HUES64 (cell line): ENCODE results near the gene ERICH2.

Source experiments
- H3K27ac ChIP-seq: 2 replicates; pipeline ENCODE4 v1.7.0; 2013; ENCODE audit warnings: low read depth, low read length, inconsistent platforms
- H3K27me3 ChIP-seq: 2 replicates; pipeline ENCODE4 v1.6.1; 2013; ENCODE audit warnings: mild to moderate bottlenecking, low read length; ENCODE audit not compliant: insufficient read depth
- H3K36me3 ChIP-seq: 2 replicates; pipeline ENCODE4 v1.6.1; 2013; ENCODE audit warnings: mild to moderate bottlenecking, low read length; ENCODE audit not compliant: insufficient read depth
- H3K4me1 ChIP-seq: 2 replicates; pipeline ENCODE4 v1.6.1; 2013; ENCODE audit warnings: mild to moderate bottlenecking, low read length, moderate library complexity; ENCODE audit not compliant: insufficient read depth
- H3K4me3 ChIP-seq: 2 replicates; pipeline ENCODE4 v1.5.1; 2013; ENCODE audit warnings: mild to moderate bottlenecking, low read length, moderate library complexity
- H3K9ac ChIP-seq: 2 replicates; pipeline ENCODE4 v1.6.1; 2013; ENCODE audit warnings: mild to moderate bottlenecking, low read depth, low read length
- H3K9me3 ChIP-seq: 2 replicates; pipeline ENCODE4 v1.6.1; 2013; ENCODE audit warnings: low read depth, low read length; ENCODE audit not compliant: insufficient read depth
- WGBS: fragments of 150-250, 120-280 bp; methylation state at CpG from one replicate; pipeline ENCODE4 v1.1.7; 2013; ENCODE audit warnings: missing lambda C conversion rate; 5-methylcytosine and 5-hydroxymethylcytosine counted together

ERICH2 gene

GRCh38 chr2:170824526-170825015, 54.4 kb downstream of the ERICH2 start:
- Histone ChIP-seq H3K4me3 (no peak overlapping the region), H3K9me3 (no peaks in the 10 kb centered on the region), H3K36me3 (peaks cover 3% of the 10 kb centered on the region; the same call in 1 of the 2 replicates), H3K27me3 (peaks cover 78% of the 10 kb centered on the region), H3K27ac (no peak overlapping the region), H3K4me1 (peaks cover 27% of the 10 kb centered on the region), H3K9ac (no peak overlapping the region)
- WGBS, result 82% methylated on average over 2 of the region's 2 CpGs

GRCh38 chr2:170827841-170828532, 57.8 kb downstream of the ERICH2 start:
- Histone ChIP-seq H3K36me3 (peaks cover 23% of the 10 kb centered on the region; the same call in 1 of the 2 replicates), H3K27ac (no peak overlapping the region), H3K4me1 (no peaks in the 10 kb centered on the region), H3K9ac (no peak overlapping the region), H3K9me3 (no peaks in the 10 kb centered on the region), H3K27me3 (peaks cover 44% of the 10 kb centered on the region), H3K4me3 (no peak overlapping the region)
- WGBS, result 88% methylated on average over 6 of the region's 6 CpGs

GRCh38 chr2:170828533-170828916, 58.3 kb downstream of the ERICH2 start:
- Histone ChIP-seq H3K27ac (no peak overlapping the region), H3K4me3 (no peak overlapping the region), H3K9ac (no peak overlapping the region), H3K27me3 (peaks cover 39% of the 10 kb centered on the region), H3K36me3 (peaks cover 28% of the 10 kb centered on the region; the same call in 1 of the 2 replicates), H3K4me1 (no peaks in the 10 kb centered on the region), H3K9me3 (no peaks in the 10 kb centered on the region)
- 87% methylated on average over 5 of the region's 5 CpGs for WGBS

- H3K27me3 ChIP-seq, result peaks cover 33% of the 10 kb centered on the region
- H3K4me3 ChIP-seq, result no peak overlapping the region
- 91% methylated on average over 2 of the region's 2 CpGs for WGBS
- H3K27ac ChIP-seq, result no peak overlapping the region
- H3K9me3 ChIP-seq, result no peaks in the 10 kb centered on the region
- H3K4me1 ChIP-seq, result no peaks in the 10 kb centered on the region
- H3K9ac ChIP-seq, result no peak overlapping the region
- H3K36me3 ChIP-seq, result peaks cover 32% of the 10 kb centered on the region; the same call in 1 of the 2 replicates
Measured at GRCh38 chr2:170829036-170829435, 58.9 kb downstream of the ERICH2 start.

GRCh38 chr2:170830166-170830565, 60.0 kb downstream of the ERICH2 start:
- WGBS, result 94% methylated on average over 3 of the region's 3 CpGs
- H3K27me3 ChIP-seq, result peaks cover 22% of the 10 kb centered on the region

GRCh38 chr2:170831115-170831514, 60.9 kb downstream of the ERICH2 start:
- no peaks in the 10 kb centered on the region for H3K4me1 ChIP-seq
- no peaks in the 10 kb centered on the region for H3K9me3 ChIP-seq
- WGBS, result 96% methylated on average over 4 of the region's 4 CpGs
- peaks cover 38% of the 10 kb centered on the region; the same call in 1 of the 2 replicates for H3K36me3 ChIP-seq
- H3K27ac ChIP-seq, result no peak overlapping the region
- H3K4me3 ChIP-seq, result no peak overlapping the region
- H3K27me3 ChIP-seq, result peaks cover 13% of the 10 kb centered on the region
- no peak overlapping the region for H3K9ac ChIP-seq

More at GRCh38 chr2:170830166-170830565, 60.0 kb downstream of the ERICH2 start:
- Histone ChIP-seq H3K4me3 (no peak overlapping the region), H3K9me3 (no peaks in the 10 kb centered on the region), H3K36me3 (peaks cover 33% of the 10 kb centered on the region; the same call in 1 of the 2 replicates), H3K4me1 (no peaks in the 10 kb centered on the region), H3K27ac (no peak overlapping the region), H3K9ac (no peak overlapping the region)

GRCh38 chr2:170836027-170836426, 65.8 kb downstream of the ERICH2 start:
- WGBS, result 95% methylated on average over 5 of the region's 5 CpGs
- Histone ChIP-seq H3K36me3 (peaks cover 70% of the 10 kb centered on the region; the same call in 1 of the 2 replicates), H3K27me3 (no peaks in the 10 kb centered on the region), H3K9ac (no peak overlapping the region), H3K27ac (no peak overlapping the region), H3K4me1 (no peaks in the 10 kb centered on the region), H3K9me3 (no peaks in the 10 kb centered on the region; the same call in 1 of the 2 replicates), H3K4me3 (no peak overlapping the region)

- peaks cover 52% of the 10 kb centered on the region; the same call in 1 of the 2 replicates for H3K36me3 ChIP-seq
- no peak overlapping the region for H3K9ac ChIP-seq
- H3K4me1 ChIP-seq, result no peaks in the 10 kb centered on the region; the same call in 1 of the 2 replicates
- no peaks in the 10 kb centered on the region; the same call in 1 of the 2 replicates for H3K9me3 ChIP-seq
- no peaks in the 10 kb centered on the region for H3K27me3 ChIP-seq
- H3K4me3 ChIP-seq, result no peak overlapping the region
- H3K27ac ChIP-seq, result no peak overlapping the region
- 93% methylated on average over 4 of the region's 4 CpGs for WGBS
Measured at GRCh38 chr2:170840717-170841210, 70.6 kb downstream of the ERICH2 start.

- H3K27ac ChIP-seq, result no peak overlapping the region
- H3K36me3 ChIP-seq, result peaks cover 50% of the 10 kb centered on the region; the same call in 1 of the 2 replicates
- WGBS, result 87% methylated on average over 2 of the region's 2 CpGs
- H3K9me3 ChIP-seq, result no peaks in the 10 kb centered on the region; the same call in 1 of the 2 replicates
- H3K27me3 ChIP-seq, result no peaks in the 10 kb centered on the region
- no peak overlapping the region for H3K4me3 ChIP-seq
- H3K4me1 ChIP-seq, result no peaks in the 10 kb centered on the region; the same call in 1 of the 2 replicates
- H3K9ac ChIP-seq, result no peak overlapping the region
Measured at GRCh38 chr2:170842785-170843184, 72.6 kb downstream of the ERICH2 start.

- H3K4me1 ChIP-seq, result no peaks in the 10 kb centered on the region; the same call in 1 of the 2 replicates
- peaks cover 42% of the 10 kb centered on the region; the same call in 1 of the 2 replicates for H3K36me3 ChIP-seq
- no peak overlapping the region for H3K9ac ChIP-seq
- no peak overlapping the region for H3K4me3 ChIP-seq
- no peaks in the 10 kb centered on the region; the same call in 1 of the 2 replicates for H3K9me3 ChIP-seq
- H3K27ac ChIP-seq, result no peak overlapping the region
- no peaks in the 10 kb centered on the region for H3K27me3 ChIP-seq
- WGBS, result no CpG with 5 or more reads among the region's 2 CpGs
Measured at GRCh38 chr2:170843656-170844055, 73.5 kb downstream of the ERICH2 start.

- no peak overlapping the region for H3K9ac ChIP-seq
- no peaks in the 10 kb centered on the region for H3K9me3 ChIP-seq
- H3K36me3 ChIP-seq, result peaks cover 43% of the 10 kb centered on the region; the same call in 1 of the 2 replicates
- H3K27me3 ChIP-seq, result no peaks in the 10 kb centered on the region
- H3K27ac ChIP-seq, result no peak overlapping the region
- no peaks in the 10 kb centered on the region; the same call in 1 of the 2 replicates for H3K4me1 ChIP-seq
- WGBS, result 90% methylated on average over 10 of the region's 10 CpGs
- no peak overlapping the region for H3K4me3 ChIP-seq
Measured at GRCh38 chr2:170845343-170845742, 75.2 kb downstream of the ERICH2 start.
